Stimulated activated CD4-positive, alpha-beta T cell treated with anti-CD3 and anti-CD28 coated beads, TNF-alpha, amount 100 ng/mL, for 24 hours (primary cell): Measurements from ENCODE around the gene THADA.

ENCODE experiments used
- DNase-seq, 3 experiments: peaks; one replicate each; pipeline ENCODE4 v3.0.0-alpha.2; 2020; ENCODE audit warnings: low read depth in 3 of 3

The THADA gene

DNA sequence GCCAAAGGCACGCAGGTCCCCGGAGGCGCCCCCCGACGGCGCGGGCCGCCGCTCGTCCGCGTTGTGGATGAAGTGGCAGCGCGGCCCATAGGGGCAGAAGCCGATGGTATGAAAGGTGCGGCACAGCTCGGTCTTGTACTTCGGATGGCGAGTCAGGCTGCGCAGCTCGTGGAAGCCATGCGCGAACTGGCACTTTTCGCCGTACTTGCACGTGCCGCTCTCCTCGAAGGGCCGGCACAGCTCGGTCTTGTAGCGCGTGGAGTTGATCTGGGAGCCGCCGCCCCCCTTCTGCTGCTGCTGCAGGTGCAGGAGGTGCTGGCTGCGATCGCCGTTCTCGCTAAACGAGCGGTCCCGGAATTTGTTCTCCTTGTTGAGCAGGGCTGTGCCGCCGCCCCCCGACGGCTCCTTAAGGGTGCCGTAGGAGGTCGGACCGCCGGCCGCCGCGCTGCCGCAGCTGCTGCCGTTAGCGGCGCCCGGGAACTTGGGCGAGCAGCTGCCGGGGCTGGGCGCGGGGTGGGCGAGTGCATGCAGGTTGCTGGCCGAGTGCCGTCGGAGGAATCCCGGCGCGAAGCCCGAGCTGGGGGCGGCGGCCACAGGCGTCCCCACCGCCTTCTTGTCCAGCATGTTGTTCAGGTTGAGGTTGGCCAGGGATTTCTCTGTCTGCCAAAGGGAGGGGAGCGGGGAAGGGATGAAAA, 370.6 kb downstream of the THADA start:
- DNase-seq, result peak; percentile 30 to 53 (median 30)

DNA sequence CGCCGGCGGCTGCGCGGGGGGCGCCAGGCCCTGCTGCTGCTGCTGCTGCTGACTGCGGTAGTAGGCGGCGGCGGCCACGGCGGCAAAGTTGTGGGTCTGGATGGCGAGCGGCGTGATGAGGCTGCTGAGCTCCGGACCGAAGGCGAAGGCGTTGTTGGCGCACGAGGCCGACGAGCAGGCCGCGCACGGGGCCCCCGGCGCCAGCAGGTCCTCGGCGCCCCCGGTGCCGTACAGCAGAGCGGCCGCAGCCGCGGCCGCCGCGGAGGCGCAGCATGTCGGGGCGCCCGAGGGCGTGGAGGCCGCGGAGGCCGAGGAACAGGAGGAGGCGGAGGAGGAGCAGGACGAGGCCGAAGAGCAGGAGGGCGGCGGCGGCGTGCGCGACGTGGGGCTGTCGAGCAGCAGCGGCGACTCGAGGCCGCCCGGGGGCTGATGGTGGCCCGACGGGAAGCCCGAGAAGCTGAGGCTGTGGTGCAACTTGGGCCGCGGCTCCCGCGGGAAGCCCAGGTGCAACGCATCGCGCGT, 371.2 kb downstream of the THADA start:
- peak in 1 of 3 experiments; percentile 42 for DNase-seq

DNA sequence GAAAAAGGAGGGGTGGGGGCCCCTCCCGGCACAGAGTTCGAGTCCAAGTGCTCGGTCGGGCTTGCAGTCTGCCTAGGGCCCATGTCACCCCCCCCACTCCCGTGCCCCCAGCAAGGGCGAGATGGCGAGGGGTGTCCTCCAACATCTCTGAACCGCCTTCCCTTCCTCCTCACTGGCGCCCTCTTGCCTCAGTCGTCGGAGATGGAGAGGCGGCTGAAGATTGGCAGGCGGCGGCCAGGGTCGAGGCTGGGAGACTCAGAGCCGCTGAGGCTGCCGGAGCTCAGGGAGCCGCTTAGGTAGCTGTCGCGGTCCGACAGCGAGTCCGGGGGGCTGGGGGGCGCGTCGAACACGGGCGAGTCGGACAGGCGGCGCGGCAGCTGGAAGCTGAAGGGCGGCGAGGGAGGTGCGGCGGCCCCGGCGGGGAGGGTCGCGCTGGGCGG, 371.7 kb downstream of the THADA start:
- peak; percentile 26 to 70 (median 45) for DNase-seq

DNA sequence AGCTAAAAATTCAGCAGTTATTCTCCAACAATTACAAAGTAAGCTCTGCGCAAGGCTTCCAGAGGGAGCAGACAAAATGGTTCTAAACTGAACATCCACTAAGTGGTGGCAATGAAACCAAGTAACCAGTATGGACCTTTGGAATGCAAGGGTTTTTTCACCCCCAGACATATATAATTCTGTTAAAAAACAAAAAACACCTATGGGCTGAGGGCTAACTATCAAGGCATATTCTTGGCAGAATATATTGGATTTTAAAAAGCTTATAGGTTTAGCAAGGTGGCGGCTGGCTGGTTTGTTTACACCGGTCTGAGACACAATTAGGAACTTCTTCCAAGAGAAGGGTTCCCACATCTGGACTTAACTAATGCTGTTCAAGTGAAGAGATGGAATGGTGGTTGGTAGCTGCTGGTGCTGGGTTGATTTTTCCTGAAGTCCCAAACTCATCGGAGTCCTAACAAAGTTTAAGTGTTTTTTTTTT, 372.3 kb downstream of the THADA start:
- DNase-seq, result no peak

DNA sequence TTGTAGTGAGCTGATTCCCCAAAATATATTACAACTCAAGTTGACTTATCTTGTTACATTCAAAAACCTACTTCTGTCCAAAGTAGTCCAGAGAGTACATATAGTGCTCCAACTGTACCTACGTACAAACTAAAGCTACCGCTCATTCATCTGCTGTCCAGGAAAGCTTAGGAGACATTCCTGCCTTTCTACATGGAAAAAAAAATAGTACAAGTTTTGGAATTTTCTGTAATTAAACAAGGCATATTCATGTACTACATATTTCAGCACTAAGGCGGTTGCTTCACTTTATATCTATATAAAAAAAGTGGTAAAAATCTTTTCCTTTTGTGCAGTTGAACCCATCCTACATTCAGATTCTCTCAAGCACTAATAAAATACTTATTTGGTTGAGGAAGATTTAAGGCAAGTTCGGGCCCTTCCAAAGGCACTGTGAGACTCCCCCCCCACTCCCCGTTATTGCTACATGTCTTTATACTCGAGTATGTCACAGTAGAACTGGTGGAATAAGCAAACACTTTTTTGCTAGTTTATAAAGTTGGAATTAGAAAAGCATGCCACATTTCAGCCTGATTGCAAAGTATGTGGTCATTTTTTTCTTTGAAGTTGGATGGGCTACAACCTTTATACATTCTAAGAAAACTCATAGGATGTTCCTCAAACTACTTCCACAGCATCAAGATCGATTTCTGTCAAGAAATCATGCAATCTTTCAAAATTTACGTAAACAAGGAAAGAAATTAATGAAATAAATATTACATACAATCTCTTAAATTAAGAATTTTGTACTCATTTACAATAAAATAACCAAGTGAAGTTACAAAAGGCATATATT, 373.1 kb downstream of the THADA start:
- DNase-seq, result no peak

DNA sequence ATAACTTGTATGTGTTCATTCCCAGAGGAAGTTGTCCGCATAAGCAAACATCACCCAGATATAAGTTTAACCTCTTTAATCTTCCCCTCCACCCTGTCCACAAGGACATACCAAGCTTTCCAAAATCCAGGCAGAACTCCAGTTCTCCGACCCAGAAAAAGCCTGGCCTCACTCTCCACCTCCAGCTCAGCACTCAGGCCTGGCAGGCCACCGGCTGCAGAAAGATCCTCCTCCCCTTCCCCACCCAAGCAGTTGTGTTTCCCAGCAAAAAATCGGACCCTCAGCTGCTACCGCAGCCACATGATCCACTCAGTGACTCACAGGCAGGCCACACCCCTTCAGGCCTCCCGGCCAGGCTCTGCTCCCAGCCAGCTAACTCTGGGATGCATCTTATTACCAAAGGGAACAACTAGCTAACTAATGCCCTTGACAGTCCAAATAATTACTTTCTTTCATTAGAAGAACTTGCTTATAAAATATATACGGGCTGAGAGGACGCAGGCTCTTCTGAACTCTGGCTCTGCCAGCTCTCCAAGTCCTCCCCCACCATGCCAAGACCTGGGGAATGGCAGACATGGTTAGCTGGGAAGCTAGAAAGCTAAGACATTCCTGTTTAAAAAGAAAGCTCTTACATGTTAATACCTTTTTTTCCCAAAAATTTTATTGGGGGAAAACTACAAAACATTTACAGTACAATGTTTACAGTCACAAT, 373.9 kb downstream of the THADA start:
- DNase-seq, result peak in 2 of 3 experiments; percentile 41 to 62

DNA sequence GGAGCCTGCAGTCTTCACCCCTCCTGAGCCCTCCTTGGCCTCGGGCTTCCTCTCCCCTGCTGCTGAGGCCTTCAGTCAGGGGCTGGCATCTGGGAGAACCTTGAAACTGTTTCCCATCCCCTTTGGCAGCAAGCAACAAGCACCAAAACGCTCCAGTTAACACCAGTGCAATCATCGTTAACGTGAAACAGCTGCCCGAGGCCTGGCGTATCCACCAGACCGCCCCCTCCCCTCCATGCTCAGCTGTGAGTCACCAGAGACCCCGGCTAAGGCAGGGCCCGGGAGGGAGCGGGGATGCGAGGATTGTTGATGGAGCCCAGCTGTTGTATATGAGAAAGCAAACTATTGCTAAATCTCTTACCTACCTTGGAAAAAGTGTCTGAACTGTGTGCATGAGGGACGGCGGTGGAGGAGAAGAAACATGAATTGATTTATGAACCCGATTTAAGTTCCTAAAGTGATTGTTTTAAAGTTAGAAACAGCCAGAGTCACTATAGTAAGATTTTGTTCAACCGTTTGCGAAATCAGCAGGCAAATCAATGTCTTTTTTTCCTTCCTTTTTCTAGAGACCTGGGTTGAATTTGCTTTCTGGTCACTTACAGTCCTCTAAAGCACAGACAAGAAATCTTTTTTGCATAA, 374.6 kb downstream of the THADA start:
- peak in 1 of 3 experiments; percentile 25 for DNase-seq

DNA sequence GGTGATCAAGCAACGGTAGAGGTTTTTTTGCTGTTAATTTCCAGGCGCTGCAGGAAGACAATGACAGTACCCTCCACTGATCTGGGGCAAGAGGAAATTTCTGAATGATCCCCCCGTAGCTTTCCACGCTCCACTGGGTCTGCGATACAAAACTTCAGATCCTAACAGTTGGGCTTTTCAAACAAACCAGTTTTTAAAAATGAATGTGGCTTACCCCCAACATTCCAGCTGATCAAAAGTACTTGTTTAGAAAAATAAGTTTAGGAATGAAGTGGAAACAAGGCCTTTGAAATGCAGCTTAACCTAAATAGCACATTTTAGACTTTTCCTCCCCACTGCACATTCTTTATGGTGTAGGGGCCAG, 375.1 kb downstream of the THADA start:
- no peak for DNase-seq

DNA sequence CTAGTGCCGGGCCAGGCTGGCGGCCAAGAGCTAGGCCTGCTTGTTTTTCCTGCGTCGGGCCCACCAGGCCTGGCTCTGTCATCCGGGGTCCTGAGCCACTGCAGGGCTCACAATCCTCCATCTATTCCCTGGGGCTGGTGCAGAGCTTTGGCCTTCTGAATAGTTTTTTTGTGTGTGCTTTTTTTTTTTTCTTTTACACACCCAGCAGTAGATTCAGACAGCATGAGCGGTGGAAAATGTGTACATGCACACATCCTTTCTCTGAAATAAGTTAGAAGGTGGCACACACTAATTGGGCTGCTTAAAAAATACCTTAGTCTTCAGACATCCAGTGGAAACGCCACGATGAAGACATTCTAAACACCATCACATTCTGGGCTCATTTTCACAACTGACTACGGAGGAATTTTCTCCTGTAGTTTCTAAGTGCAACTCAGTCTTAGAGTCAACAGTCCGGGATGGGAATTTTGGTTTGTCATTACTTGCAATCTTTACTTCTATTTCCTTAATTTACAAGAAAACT, 375.5 kb downstream of the THADA start:
- DNase-seq, result no peak

DNA sequence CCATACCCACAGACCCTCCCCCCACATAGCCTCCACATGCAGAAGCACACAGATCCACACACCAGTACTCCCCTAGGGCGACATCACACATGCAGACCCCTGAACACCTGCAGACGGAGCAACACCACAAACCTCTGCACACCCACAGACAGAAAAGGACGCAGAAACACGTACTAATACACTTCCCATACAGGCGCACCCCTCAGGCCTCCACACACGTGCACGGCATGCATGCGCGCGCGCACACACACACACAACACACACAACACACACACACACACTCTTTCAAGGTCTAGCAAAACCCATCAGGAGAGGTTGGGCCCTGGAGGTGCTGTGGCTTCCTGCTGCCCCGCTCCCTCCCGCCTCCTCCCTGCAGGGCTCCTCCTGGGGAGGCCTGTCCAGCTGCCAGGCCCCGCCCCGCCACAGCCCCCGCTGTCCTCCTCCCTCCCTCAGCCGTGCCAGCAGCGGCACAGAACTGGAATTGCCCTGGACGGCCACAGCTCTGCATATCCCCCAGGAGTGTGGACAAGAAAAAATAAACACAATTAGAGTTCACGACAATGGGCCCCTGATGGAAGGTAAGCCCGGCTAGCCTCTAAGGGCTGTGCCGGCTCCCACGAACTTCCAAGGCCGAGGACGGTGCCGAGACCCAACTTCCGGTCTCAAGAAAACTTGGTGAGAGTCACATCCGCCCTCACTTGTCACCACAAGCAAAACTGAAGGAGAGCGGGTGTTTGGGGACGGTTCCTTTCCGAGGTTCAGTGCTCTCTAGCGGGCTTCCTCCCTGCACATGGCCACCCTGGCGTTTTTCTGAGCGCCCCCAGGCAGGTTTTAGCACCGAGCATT, 376.2 kb downstream of the THADA start:
- peak; percentile 48 to 74 (median 51) for DNase-seq

DNA sequence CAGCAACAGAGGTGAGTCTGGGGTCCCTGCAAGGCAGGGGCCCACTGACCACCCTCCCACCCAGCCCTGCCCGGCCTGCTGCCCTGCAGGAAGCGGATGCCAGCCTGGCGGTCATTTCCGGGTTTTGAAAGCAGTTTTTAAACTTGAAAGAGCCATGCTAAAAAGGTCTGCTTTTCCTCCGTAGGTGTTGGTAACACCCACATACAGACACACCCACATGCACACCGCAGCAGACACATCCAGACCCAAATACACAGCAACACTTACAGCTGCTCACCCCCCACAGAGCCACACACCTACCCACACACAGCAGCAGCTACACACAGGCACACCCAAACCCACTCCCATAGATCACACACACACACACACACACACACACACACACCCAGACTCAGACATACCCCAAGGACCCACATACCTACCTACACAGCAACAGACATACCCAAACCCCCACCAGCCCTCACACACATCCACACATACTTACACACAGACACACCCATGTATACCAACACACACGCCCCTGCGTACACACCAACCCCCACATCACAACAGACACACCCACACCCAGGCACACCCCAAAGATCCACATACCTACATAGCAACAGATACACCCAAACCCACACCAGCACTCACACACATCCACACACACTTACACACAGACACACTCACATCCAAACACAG, 377.0 kb downstream of the THADA start:
- DNase-seq, result peak; percentile 26 to 53 (median 32)

DNA sequence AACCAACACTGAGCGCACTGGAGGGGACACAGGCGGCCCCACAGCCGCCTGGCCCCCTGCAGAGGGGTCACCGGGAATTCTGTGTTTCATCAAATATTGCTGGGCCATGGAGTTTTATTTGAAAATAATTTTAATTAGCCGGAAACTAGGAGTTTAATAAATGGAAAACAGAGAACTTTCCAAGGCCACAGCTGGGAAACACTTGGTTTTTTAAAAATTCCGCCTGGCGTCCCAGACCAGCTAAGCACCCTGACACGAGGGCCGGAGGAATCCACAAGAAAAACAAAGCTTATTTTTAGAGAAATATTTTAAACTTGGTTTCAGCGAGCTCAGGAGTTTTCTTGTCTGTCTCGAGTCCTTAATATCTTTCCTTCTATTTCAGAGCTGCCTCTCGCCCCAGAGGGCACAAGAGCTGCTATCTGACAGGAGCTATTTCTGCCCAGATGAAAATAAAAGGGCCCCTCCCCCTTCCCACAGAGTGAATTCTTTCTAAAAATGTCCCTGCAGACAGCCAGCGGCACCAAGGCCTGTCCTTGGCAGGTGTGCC, 377.6 kb downstream of the THADA start:
- no peak for DNase-seq

DNA sequence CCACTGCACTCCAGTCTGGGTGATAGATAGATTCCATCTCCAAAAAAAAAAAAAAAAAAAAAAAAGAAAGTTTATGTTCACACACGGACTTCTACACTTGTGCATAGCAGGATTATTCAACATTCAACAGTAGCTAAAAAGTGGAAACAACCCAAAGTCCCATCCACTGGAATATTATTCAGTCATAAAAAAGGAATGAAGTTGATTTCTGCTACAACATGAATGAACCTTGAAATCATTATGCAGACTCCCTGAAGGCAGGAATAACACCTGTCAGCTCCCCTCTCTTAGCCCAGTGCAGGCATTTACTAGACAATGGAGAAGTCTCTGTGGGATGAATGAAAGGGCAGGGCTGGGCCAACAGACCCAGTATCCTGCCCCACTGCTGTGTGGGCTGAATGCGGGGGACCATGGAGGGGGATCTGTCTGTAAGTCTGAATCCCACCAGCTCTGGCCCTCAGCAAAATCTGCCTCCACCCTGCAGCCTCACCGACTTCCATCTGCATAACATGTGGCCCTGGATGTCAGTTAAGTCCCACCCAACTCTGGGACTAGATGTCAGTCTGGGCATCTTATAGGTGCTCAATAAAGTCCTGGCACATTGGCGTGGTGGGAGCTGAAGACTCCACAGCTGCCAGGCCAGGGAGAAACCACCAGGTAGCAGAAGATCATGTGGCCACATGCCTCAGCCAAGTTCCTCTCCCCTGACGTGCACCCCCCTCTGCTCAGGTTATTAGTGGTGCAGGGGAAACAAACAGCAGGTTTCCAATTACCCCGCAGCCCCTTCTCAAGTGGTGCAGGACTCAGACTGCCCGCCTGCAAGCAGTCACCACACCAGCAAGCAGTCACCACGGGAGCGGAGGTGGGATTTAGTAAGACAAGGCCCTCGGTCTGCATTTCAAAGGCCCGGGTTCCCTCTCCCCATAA, 378.3 kb downstream of the THADA start:
- DNase-seq, result no peak

DNA sequence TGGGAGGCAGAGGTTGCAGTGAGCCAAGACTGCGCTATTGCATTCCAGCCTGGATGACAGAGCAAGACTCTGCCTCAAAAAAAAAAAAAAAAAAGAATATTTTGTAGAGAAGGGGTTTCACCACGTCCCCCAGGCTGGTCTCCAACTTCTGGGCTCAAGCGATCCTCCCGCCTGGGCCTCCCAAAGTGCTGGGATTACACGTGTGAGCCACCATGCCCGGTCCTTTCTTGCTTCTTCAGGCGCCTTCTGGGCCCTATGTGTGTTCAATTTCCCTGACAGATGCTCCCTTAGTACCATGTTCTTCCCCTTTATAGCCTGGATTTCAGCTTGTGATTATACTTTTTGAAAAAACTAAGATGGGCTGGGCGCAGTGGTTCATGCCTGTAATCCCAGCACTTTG, 379.2 kb downstream of the THADA start:
- DNase-seq, result no peak

DNA sequence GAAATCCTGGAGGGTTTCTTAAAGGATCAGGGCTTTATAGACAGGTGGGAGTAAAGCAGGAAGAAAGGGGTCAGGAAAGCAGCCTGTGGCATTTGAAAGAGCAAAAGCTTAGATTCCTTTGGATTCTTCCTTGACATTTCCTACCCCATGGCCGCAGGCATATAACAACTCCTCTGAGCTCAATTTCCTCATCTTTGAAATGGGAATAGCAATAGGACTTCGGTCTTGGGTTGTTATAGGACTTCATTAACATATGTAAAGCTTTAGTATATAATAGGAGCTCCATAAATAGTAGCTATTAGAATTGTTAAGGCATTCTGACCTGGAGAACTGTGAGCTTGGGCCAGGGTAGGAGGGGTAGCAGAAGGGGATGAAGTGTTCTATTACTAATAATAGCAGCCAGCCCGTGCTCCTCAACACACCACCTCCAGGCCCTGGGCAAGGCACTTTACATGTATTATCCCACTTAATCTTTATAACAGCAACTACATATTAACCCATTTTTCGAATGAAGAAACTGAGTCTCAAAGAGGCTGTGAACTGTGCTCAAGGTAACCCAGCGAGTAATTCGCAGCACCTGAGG, 380.1 kb downstream of the THADA start:
- DNase-seq, result no peak

DNA sequence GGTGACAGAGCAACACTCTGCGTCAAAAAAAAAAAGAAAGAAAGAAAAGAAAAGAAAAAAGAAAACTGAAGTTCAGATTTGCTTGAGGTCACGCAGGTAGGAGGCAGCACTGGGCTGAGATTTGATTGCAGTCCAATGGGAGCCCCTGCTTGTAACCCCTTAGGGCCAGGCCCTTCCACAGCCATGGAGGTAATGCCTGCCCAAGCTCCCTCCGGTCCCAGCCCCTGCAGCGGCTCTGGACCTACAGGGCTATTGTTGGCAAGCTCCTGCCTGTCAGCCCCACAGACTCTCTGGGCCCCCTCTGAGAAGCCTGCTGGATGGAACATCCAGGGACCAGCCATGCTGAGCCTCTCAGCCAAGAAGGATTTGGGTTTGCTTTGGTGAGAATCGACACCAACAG, 381.6 kb downstream of the THADA start:
- DNase-seq, result no peak

DNA sequence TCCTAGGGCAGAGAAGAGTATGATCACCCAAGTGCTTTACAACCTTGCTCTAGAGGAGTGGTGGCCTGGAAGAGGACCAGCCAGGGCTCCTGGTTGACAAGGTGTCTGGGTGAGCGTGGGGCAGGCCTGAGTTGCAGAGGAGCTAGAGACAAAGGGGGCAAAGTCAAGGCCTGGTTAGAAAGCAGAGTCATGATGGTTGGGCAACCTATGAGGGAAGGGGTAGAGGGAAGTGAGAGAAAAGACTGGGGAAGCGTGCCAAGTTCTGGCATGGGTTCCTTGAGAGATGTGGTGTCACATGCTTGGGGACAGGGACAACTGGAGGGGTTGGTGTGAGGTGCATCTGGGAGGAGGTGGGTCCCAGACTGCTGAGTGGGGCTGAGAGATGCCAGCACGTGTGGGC, 382.9 kb downstream of the THADA start:
- no peak for DNase-seq

DNA sequence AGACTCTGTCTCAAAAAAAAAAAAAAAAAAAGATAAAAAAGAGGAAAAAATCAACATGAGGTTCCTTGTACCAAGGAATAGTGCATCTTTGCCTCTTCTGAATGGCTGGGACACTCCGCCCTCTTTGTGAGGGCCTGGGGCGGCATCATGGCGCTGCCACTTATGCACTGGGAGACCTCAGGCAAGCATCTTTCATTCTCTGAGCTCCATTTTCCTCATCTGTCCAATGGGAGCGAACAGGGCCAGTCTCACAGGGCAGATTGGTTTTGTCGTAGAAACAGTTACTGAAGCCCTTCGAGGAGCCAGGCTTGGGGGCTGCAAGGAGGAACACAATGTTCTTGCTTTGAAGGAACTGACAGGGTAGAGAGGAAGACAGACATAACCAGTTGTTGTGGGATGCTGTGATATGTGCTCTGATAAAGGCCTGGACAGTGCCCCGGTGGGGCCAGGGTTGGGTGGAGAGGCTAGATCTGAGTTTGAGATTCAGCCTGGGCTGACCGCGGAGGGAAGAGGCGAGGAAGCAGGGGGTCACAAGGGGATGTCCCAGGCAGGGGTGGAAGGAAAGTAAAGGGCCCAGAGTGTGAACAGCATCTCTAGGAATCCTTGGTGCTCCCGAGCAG, 383.5 kb downstream of the THADA start:
- no peak for DNase-seq
